ENCODE measurements around the gene FZD10.

FZD10 gene

DNA sequence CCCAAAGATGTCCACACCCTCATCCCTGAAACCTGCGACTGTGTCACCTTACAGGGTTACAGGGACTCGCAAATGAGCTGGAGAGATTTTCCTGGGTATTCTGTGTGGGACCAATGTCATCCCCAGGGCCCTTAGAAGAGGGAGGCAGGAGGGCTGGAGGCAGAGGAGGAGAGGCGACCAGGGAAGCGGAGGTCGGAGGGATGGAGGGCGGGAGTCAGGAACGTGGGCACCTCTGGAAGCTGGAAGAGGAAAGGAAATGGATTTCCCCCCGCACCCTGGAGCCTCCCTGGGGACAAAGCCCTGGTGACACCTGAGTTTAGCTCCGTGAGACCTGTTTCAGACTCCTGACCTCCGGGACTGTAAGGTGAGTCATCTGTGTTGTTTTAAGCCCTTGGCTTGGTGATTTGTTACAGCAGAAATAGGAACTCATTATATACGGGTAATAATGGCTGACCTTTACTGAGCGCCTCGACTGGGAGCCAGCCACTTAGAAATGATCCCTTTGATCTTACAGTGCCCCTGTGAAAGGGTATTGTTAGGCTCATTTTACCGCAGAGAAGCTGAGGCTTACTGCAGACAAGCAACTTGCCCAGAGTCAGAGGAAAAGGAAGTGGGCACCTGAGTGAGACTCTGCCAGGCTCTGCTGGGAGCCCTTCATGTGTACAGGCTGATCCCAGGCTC is 29.3 kb upstream of the FZD10 start:
- no peak for DNase-seq

DNA sequence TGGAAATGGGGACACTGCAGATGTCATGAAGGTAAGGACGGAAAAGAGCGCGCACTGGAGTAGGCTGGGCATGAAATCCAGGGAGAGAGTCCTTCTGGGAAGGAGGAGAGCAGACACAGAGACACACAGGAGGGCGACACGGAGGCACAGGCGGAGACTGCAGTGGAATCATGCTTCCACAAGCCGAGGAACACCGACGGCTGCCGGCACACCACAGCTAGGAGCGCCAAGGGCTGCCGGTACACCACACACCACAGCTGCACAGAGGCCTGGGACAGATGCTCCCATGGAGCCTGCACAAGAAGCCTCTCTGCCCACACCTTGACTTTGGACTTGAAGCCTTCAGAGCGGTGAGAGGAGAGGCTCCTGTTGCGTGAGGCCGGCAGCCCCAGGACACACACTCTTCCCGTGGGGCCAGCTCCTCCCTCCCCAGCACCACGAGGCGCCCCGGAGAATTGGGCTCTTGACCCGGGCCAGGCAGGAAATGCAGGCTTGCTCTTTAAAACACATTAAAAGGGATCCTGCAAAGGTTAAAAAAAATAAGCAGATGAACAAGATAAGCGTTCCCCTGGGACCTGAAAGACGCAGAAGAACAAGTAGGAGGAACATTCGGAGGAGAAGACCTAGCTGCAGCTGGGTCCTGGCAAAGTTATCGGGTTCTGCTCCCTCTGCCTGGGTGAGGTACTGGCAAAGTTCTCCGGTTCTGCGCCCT is 28.3 kb upstream of the FZD10 start:
- DNase-seq = no peak

DNA sequence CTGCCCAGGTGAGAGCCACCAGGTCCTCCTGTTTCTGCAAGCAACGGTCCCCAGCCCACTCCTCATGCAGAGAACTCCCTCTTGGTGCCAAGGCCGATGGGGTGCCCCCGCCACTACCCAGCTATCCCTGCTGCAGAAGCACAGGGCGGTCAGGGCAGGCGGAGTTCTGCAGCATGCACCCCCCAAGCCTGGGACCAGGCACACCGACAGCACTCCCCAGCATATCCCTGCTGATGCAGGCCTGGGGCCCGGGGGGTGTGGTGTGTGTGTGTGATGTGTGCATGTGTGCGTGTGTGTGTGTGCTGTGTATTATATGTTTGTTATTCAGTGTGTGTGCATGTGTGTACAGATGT is 27.7 kb upstream of the FZD10 start:
- DNase-seq = no peak

DNA sequence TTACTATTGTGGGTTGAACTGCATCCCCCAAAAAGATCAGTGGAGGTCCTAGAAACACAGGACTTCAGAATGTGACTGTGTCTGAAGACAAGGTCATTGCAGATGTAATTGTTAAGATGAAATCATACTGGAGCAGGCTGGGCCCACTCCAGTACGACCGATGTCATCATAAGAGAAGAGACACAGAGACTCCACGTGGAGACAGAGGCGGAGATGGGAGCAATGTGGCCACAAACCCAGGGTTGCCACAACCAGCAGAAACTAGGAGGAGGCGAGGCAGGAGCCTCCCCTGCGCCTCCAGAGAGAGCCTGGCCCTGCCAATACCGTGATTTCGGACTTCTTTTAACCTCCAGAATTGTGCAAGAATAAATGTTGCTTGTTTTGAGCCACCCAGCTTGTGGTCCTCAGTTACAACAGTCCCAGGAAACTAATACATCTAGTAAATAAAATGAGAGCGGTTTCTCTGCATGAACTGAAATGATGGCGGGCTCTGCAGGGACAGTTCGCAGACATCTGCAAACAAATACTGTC is 25.7 kb upstream of the FZD10 start:
- DNase-seq = no peak

DNA sequence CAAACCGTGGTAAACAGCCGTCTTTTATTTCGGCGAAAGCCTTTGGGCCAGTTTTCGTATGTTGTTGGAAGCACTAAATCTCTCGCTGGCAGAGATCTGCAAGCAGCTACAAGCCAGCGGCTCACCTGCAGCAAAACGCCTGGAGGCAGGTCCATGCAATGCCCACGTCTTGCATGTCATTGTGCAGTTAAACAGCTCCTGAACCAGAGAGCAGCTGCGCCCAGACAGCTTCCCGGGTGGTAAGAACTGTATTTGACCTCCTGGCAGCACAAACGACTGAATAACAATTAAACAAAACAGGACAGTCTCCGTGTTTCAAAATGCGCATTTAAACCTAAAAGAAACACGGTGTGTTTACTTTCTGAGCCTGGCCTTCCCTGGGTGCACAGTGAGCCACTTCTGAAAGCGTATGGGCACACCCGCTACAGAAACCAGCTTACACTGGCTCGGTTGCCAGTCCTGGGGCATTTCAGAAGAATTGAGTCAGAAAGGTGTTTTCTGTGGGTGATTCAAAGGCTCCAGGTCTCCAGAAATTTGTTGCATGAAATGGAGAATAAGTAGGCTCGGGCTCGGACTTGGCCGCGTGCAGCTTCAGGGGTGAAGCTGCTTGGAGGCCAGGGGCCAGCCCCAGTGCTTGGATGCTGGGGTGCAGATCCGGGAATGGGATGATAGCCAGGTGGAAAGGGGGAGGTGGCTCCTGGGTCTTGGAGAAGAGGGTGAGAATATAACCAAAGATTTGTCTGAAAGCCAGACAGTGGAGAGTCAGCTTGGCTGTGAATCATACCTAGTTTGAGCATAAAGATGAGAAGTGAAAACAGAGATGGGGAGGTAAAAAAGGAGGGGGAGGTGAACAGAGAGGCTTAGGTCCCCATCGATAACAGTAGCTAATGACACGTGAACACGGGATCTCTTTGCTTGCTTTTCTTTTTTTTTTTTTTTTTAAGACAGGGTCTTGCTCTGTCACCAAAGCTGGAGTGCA is 24.9 kb upstream of the FZD10 start:
- no peak for DNase-seq

DNA sequence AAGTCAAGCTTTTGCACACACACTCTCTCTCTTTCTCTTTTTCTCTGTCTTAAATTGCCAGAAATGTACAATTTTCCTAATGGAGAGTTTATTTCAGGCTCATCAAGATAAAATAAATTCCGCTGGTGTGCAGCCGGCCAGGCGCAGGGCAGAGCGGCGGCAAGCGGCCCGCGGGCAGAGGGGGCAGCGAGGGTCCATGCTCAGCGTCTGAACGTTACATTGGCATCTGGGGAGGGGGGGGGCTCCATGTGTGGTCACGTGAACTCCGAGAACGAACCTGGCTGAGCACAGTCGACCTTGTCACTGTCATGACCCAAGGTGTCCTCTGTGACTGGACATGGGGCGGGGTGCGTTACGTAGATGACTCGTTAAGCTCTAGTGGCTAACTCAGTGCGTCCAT is 23.8 kb upstream of the FZD10 start:
- DNase-seq = no peak

DNA sequence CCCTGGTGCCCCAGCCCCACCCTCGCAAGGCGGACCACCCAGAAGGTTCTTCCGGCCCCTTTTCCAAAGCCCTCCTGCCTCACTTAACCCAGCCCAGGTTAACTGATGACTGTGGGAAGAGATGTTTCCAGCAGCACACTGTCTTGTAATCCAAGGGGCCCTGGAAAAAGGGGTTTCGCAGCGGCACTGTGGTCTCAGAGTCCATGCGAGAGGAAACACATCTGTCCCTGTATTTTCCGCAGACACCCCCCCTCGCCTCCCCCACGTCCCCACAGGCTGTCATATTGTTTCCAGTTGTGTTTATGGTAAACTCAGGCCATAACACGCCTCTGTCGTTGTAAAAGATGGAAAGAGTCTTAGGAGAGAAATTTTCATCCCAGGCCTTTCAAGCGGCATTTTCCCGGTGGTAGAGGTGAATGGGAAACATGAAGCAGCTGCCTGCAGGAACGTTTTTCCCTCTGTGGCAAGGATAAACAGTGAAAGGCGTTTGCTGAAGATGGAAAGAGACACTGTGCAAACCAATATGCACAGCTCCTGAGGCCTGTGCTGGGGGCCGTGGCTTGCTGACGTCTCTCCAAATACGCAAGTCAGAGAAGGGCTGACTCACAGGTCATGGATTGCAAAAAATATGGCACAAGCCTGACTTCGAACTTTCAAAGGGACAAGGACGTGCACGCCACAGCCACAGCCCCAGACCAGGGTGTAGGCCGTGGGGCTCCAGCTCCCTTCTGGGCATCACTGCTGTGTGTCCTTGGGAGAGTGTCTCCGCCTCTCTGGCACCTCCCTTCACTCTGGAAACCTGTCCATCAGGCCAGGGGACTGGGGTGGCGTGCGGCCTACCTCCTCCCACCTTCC is 22.5 kb upstream of the FZD10 start:
- DNase-seq = no peak

DNA sequence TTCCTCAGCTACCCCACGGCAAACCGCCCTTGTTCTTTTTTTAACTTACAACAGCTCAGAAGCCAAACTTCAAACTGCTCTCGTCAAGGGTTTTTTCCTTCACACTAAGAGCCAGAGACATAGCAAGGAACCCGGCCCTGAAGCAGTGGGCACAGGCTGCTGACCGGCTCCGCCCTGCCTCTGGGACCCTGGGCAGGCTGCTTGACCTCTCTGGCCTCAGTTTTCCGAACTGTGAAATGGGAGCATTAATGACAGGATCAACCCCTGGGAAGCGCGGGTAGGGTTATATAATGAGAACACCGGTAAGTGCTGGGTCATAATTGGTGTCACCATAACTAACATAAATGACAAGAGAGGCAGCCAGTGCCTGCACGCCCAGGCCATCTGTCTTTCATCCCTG is 21.2 kb upstream of the FZD10 start:
- DNase-seq = no peak

DNA sequence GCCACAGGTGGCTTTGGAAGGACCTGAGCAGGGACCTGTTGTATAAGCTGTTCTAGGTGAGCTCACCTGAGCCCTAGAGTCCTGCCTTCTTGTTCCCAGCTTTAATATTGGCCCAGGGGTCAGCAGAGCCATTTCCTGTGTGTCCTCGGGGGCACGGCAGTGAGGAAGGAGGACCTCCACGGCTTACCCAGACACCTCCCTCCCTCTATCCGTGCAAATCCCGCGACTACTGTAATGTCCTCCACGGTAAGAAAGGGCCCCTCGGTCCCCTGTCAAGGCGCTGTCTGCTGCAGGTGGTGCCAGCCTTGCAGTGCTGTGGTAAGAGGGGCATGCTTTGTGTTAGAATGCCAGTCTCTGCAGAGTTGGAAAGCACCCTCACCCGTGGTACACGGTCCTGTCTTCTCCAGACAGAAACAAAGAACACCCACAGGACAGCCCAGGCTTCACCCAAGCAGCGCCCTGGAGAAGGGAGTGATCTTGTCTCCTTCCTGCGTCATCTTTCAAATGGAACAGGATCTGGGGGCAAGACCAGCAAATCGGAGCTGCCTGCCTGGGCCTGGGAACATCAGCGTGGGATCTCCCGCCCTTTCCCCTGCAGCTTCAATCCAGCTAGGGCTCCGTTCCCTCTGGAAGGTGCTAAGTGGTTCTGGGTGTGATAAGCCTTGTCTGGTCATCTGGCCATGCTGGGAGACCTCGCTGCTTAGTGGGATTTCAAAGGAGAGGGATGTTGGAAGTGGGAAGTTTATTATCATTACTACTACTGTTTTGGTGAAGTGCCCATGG is 20.2 kb upstream of the FZD10 start:
- DNase-seq = no peak

DNA sequence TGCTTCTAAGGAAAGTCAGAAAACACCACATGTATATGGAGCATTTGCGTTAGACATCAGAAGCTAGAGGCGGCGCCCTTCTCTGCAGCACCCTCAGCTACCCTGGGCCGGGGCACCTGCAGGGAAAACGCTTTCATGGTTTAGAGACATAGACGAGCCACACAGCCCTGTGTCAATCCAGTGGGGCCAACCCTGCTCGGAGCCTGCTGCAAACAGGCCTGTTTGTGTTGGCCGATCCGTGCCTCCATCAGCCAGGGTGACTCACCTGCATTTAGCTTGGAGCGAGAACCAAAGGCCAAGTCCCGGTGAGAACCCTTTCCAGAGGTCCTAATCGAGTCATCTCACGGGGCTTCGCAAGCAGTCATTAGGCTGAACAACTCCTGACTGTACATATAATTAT is 19.5 kb upstream of the FZD10 start:
- DNase-seq = no peak

DNA sequence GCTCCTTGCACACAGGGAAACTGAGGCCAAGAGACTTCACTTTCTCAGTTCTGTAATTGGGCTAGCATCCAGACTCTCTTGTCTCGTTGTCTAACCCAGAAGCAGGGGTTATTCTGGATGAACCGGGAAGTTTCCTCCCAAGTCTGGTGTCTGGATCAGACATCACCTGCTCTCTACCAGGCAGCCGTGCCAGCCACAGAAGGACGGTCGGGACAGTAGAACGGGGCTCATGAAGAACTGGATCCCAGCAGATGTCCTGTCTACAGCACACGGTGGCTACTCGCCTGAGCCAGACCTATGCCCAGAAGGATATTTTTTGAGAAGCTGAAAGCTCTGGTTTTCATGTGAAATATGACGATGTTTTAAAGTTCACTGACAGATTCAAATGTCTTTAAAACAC is 19.1 kb upstream of the FZD10 start:
- DNase-seq = no peak

DNA sequence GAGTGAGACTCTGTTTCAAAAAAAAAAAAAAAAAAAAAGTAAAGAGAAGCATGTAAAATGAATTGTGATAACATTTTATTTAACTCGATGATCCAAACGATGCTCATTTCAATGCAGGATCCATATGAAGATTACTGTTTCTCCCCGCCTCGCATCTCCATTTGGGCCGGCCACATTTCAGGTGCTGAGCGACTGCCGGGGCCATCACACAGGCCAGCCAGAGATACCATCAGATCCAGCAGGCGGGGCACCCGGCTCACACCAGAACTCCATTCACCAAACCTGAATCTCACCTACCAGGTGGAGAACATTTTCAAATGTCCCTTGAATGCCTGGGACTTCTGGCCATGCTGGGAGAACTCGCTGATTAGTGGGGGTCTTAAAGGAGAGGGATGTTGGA is 18.0 kb upstream of the FZD10 start:
- DNase-seq = no peak

DNA sequence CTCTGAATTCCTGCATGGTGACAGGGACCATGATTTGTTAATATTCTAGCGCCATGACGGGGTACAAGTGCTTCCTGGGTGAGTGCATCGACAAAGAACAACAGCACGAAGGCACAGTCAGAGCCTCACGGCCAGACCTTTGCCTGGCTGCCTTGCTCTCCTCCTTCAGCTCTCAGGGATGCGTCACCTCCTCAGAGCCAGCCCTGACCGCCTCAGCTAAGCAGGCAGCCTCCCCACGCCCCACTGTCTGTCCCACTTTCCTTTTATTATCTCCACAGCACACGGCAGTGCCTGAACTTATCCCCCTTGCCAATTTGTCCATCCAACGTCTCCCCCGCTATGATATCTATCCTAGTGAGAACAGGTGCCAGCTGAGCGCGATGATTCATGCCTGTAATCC is 16.5 kb upstream of the FZD10 start:
- DNase-seq = no peak

DNA sequence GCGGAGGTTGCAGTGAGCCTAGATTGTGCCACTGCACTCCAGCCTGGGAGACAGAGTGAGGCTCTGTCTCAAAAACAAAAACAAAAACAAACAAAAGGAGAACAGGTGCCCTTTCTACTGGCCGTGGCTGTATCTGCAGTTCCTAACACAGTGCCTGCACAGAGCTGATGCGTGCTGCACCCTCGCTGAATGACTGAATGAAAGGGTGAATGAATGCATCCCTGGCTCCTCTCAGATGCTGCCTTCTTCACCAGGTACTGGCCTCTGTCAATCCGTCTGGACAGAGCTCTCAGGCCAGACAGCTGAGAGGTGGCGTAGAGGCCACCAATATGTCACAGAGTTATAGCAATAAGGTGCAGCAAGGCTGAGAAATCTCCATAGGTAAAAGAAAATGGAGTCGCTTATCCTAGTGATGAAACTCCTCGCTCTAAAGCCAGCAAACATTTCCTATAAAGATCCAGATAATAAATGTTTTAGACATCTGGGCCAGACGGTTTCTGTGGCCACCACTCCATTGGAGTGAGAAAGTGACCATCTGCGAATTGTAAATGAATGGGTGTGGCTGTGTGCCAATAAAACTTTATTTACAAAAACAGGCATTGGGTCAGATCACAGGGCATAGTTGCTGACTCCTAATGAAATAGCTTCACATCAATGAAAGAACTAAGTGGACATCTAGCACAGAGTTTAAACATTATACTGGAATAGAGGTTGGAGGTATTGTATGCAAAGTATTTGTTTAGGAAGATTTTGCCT is 15.9 kb upstream of the FZD10 start:
- no peak for DNase-seq

DNA sequence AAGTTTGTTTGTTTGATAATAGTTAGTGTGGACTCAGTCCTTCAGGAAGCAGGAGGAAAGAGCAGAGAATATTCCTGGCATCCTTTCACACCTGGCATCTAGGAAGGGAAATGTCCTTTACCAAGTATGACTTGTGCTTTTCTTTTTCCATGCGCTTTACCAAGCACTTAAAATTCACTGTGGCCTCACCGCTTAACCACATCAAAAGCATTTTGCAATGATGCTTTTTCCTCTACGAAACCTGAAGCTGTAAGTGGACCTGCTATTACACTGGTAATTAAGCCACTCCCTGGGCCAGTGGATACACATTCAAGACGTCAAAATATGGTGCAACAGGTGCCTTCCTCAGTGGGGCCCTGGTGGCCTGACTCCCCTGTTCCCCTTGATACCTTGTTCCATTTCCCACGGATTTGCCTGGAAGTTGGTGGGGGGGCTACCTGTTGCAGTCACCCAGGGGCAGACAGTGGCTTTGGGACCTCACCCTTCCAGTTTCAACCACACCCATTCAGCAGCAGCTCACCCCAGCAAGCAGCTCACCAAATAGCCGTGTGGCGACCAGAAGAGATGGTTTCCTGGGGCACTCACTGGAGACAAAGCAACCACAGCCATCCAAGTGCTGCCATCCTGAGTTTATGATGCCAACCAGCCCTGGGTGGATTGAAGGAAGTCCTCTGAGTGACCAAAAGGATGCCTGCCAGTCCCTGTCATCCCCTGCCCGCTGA is 14.2 kb upstream of the FZD10 start:
- no peak for DNase-seq

DNA sequence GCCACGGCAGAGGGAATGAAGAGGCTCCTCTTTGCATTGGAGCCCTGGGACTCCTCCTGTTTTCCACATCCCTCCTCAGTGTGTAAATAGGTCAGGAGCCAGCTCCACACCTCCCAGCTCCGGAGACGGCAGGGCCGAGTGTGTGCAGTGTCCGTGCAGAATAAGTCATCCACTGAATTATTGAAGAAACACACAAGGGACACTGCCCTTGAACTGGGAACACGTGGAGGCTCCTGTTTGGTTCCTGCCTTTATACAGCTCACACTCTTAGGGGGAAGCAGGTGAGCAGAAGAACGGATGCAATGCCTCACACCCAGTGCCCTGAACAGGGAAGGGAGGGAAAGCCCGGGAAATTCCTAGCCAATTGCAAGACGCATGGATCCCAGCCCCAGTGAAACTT is 10.4 kb upstream of the FZD10 start:
- no peak for DNase-seq

DNA sequence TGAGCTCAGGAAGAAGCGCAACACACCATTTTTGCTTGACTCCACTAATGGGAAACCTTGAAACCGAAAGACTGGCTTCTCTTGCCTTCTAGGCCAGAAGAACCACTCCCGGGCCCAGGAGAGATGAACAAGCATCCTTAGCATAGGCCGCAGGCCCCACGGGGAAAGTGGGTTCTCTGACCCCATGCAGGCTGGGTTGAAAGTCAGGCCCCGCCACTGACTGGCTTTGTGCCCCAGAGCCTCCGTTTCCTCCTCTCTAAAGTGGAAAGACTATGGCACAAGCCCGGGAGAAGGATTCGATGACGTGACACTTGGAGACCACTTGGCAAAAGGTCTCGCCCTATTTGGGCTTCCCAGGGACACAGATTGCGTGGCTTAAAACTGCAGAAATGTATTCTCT is 9.9 kb upstream of the FZD10 start:
- no peak for DNase-seq

DNA sequence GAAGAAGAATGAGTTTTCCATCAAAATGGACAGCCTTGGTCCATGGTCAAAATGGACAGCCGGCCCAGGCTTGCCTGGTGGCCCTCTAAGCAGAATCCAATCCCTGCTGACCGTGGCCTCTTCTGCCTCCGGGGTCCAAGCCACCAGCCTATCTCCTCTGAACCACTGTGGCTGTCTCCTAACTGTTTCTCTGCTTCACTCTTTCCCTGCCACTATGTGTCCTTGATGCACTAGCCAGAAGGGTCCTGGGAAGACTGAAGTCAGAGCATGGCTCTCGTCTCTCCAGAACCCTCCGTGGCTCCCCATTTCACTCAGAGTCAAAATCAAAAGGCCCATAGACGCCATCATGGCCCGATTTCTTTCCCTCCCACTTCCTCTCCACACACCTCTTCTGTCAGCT is 8.5 kb upstream of the FZD10 start:
- no peak for DNase-seq

DNA sequence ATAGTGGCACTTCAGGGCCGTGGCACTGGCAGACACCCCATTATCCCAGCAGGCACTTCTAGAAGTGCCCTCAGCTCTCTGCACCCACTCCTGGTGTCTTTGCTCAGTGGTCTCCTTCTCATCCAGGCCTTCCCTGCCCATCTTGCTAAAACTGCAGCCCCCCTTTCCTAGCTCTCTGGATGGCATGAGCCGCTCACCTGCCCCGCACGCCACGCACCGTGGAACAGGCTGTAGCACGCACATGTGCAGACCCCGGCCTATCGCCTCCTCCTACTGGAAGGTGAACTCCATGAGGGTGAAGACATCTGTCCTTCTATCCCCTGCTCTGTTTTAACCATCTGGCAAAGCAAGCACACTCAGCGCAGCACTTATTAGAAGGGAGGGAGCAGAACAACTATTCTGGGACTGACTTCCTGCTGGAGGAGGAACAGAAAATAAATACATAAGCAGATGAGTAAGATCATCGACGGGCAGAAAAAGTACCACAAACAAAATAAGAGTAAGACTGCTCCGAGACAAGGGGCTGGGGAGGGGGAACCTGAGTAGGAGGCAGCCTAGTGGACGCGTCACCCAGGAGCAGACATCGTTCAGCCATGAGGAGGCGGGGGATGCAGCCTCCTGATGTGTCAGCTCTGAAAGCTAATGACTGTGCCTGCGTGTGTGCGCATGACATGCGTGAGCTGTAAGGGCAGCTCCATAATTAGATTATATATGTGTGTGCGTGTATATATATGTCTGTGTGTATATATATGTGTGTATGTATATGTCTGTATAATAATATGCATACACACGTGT is 7.8 kb upstream of the FZD10 start:
- DNase-seq = no peak

Measured in activated CD4-positive, alpha-beta T cell treated with anti-CD3 and anti-CD28 coated beads, Interleukin-2, amount 50 U/mL, for 1 hour (primary cell).